AG09319 (cell line): ENCODE data around the gene ZC3H8.

ENCODE experiments used
- DNase-seq: peaks from one replicate; pipeline ENCODE4 v3.0.0-alpha.2; 2010; ENCODE audit warnings: low read depth; ENCODE audit errors: extremely low read depth
- CTCF ChIP-seq: IDR thresholded peaks from 2 replicates; pipeline ENCODE4 v1.5.1; 2011; ENCODE audit warnings: low read depth, mild to moderate bottlenecking, inconsistent platforms, low read length, moderate library complexity

ZC3H8 gene

GRCh38 chr2:112242384-112242783, 12.5 kb downstream of the ZC3H8 start:
- no peak for TF ChIP-seq CTCF
- no peak for DNase-seq

GRCh38 chr2:112239862-112240261, 15.0 kb downstream of the ZC3H8 start:
- no peak for DNase-seq
- TF ChIP-seq CTCF, result no peak

- DNase-seq, result no peak
- no peak for TF ChIP-seq CTCF
These were observed 24.5 kb downstream of the ZC3H8 start for GRCh38 chr2:112230371-112230770.

GRCh38 chr2:112229348-112229747, 25.5 kb downstream of the ZC3H8 start:
- DNase-seq, result no peak
- TF ChIP-seq CTCF, result no peak

GRCh38 chr2:112220831-112221230, 34.0 kb downstream of the ZC3H8 start:
- TF ChIP-seq CTCF, result no peak
- DNase-seq, result no peak

GRCh38 chr2:112220186-112220585, 34.7 kb downstream of the ZC3H8 start:
- no peak for DNase-seq
- no peak for TF ChIP-seq CTCF

GRCh38 chr2:112217854-112218253, 37.0 kb downstream of the ZC3H8 start:
- no peak for TF ChIP-seq CTCF
- DNase-seq, result no peak
